K562 (cell line): ENCODE data around the gene EEF2K. TPM values are rescaled to one million over a fixed set of nuclear protein-coding genes. Genes with fewer than 3 reads are reported as not detected.

ENCODE experiments used
- ATAC-seq: fragments of 200-7000 bp; cut with Tn5 transposase; 3 replicates; pipeline ENCODE4 v1.9.1; 2020; ENCODE audit warnings: moderate library complexity
- BruUV-seq: library from RNA; stranded (reverse); fragments of 400-500 nt; replicated peaks from 2 replicates; lab custom pipeline; 2021; lab: Mats Ljungman, UMichigan
- CTCF ChIA-PET: fragments of 300-600 bp; formaldehyde crosslinking; extraction: SDS; loops from one replicate; lab custom pipeline; 2021; ENCODE audit warnings: low intra/inter-chr PET ratio; lab: Yijun Ruan, JAX
- POLR2A ChIA-PET: fragments of 300-600, 350-650 bp; sonication (Branson Sonifier 250); formaldehyde crosslinking; extraction: SDS; loops from one replicate; lab custom pipeline; 2021; ENCODE audit warnings: antibody characterized with exemption, inconsistent platforms; lab: Yijun Ruan, JAX
- DNase-seq, 4 experiments: peaks; one replicate each; pipeline versions ENCODE4 v3.0.0 to v3.0.0-alpha.2; 2011 to 2018; ENCODE audit warnings: low spot score in 3 of 4, mixed read lengths in 3 of 4; ENCODE audit errors: extremely low read depth in 1 of 4
- FAIRE-seq: peaks from 2 replicates; lab custom pipeline; 2011; peaks lifted over from hg19 to GRCh38; lab: Jason Lieb, UNC
- H2AFZ ChIP-seq: 2 replicates; pipeline ENCODE4 v1.6.0; 2011; ENCODE audit warnings: low read depth, low read length, control low read depth, inconsistent platforms
- H3K27ac ChIP-seq: fragments of 200-600 bp; 3 replicates; pipeline ENCODE4 v1.8.0; 2011; ENCODE audit warnings: low read depth, mild to moderate bottlenecking, control low read depth, inconsistent platforms, low read length, moderate library complexity, mixed read lengths; ENCODE audit errors: extremely low read depth
- H3K27me3 ChIP-seq, 2 experiments: fragments of 300-600 bp in 1 of 2; 2 replicates in 1 of 2; 3 replicates in 1 of 2; pipeline versions ENCODE4 v1.6.0 to v1.8.0; 2011; ENCODE audit warnings: inconsistent platforms in 2 of 2, low read length in 2 of 2, mild to moderate bottlenecking in 1 of 2, mixed read lengths in 1 of 2, moderate library complexity in 1 of 2; ENCODE audit not compliant: control insufficient read depth in 2 of 2, insufficient read depth in 2 of 2
- H3K36me3 ChIP-seq: fragments of 300-600 bp; 3 replicates; pipeline ENCODE4 v1.8.0; 2011; ENCODE audit warnings: mild to moderate bottlenecking, low read length, inconsistent platforms; ENCODE audit not compliant: control insufficient read depth, insufficient read depth
- H3K4me1 ChIP-seq, 2 experiments: fragments of 200-600 bp in 1 of 2; replicated peaks in 1 of 2; 2 replicates in 1 of 2; 3 replicates in 1 of 2; pipeline versions ENCODE4 v1.5.1 to v1.8.0; 2011; ENCODE audit warnings: inconsistent platforms in 2 of 2, low read length in 2 of 2, mild to moderate bottlenecking in 1 of 2, mixed read lengths in 1 of 2, moderate library complexity in 1 of 2; ENCODE audit not compliant: control insufficient read depth in 2 of 2, insufficient read depth in 2 of 2
- H3K4me2 ChIP-seq: 2 replicates; pipeline ENCODE4 v1.6.1; 2011; ENCODE audit warnings: low read length, control low read depth, inconsistent platforms, mixed read lengths; ENCODE audit not compliant: insufficient read depth
- H3K4me3 ChIP-seq: fragments of 200-600 bp; sonication (generic), shearing (Covaris generic); 2 replicates; pipeline ENCODE4 v1.5.1; 2016; ENCODE audit warnings: control low read depth, inconsistent platforms
- H3K79me2 ChIP-seq: fragments of 200-600 bp; 3 replicates; pipeline ENCODE4 v1.8.0; 2011; ENCODE audit warnings: low read length, inconsistent platforms; ENCODE audit not compliant: control insufficient read depth, insufficient read depth
- H3K9ac ChIP-seq, 2 experiments: 2 replicates each; pipeline versions ENCODE4 v1.6.0 to v1.6.1; 2011; ENCODE audit warnings: low read depth in 2 of 2, low read length in 2 of 2, control low read depth in 1 of 2, inconsistent platforms in 1 of 2, mild to moderate bottlenecking in 1 of 2, mixed read lengths in 1 of 2; ENCODE audit not compliant: insufficient read depth in 1 of 2
- H3K9me1 ChIP-seq: one replicate; pipeline ENCODE4 v1.6.0; 2011; ENCODE audit warnings: inconsistent platforms, mild to moderate bottlenecking, low read length, moderate library complexity; ENCODE audit not compliant: control insufficient read depth, insufficient read depth
- H3K9me3 ChIP-seq: replicated peaks from 2 replicates; pipeline ENCODE4 v1.5.1; 2011; ENCODE audit warnings: low read depth, low read length, inconsistent platforms; ENCODE audit not compliant: control insufficient read depth, insufficient read depth
- H4K20me1 ChIP-seq: replicated peaks from 2 replicates; pipeline ENCODE4 v1.6.1; 2011; ENCODE audit warnings: low read length, inconsistent platforms, mixed read lengths; ENCODE audit not compliant: control insufficient read depth, insufficient read depth
- FOXA3 ChIP-seq, 2 experiments: fragments of 450-650 bp in 1 of 2; sonication (generic) in 1 of 2; formaldehyde crosslinking; IDR thresholded peaks in 1 of 2; conservative IDR thresholded peaks in 1 of 2; 2 replicates each; pipeline versions ENCODE4 v1.4.0 to v1.8.0; 2020 to 2022; ENCODE audit warnings: mild to moderate bottlenecking in 2 of 2, missing genetic modification reagents in 1 of 2
- HDAC8 ChIP-seq: fragments of 450-650 bp; IDR thresholded peaks from 2 replicates; pipeline ENCODE4 v1.6.1; 2016; ENCODE audit warnings: mild to moderate bottlenecking, missing genetic modification characterization, moderate library complexity, missing compliant biosample characterization
- RBM25 ChIP-seq: fragments of 200-400 bp; formaldehyde crosslinking; IDR thresholded peaks from 2 replicates; pipeline ENCODE4 v1.6.1; 2018; ENCODE audit warnings: low read length, low read depth, moderate library complexity; ENCODE audit not compliant: severe bottlenecking
- SP2 ChIP-seq: IDR thresholded peaks from 2 replicates; pipeline ENCODE4 v1.6.1; 2011; ENCODE audit warnings: mild to moderate bottlenecking, low read depth, low read length, moderate library complexity; ENCODE audit not compliant: poor library complexity, severe bottlenecking; ENCODE audit errors: extremely low read depth
- ZBTB43 ChIP-seq: sonication (generic); formaldehyde crosslinking; IDR thresholded peaks from 2 replicates; pipeline ENCODE4 v1.8.0; 2023; ENCODE audit warnings: mild to moderate bottlenecking, missing genetic modification reagents
- ZNF121 ChIP-seq: sonication (generic); formaldehyde crosslinking; conservative IDR thresholded peaks from 2 replicates; pipeline ENCODE4 v1.8.0; 2022; ENCODE audit warnings: missing genetic modification reagents
- WGBS: fragments of 100-300 bp; shearing (Covaris generic); methylation state at CpG from one replicate; pipeline ENCODE4 v1.1.6; 2016; ENCODE audit warnings: low coverage, mixed read lengths; ENCODE audit not compliant: insufficient coverage; ENCODE audit errors: missing lambda C conversion rate; 5-methylcytosine and 5-hydroxymethylcytosine counted together
- in situ Hi-C: fragments of 300-500 bp; cut with MboI; formaldehyde crosslinking; loops from 4 replicates; pipeline ENCODE4 v1.15.0; 2018; ENCODE audit warnings: inconsistent platforms, mixed read lengths
- intact Hi-C: fragments of 100-400 bp; cut with micrococcal nuclease; formaldehyde crosslinking; loops from 2 replicates; pipeline ENCODE4 v1.14.2; 2022
- polyA plus RNA-seq, 8 experiments: library from polyadenylated mRNA; depleted of rRNA in 4 of 8; stranded (reverse) in 5 of 8; unstranded in 3 of 8; fragments of >200 nt; fragmentation: Nextera tagmentation in 2 of 8; fragmentation: Illumina TruSeq in 1 of 8; extraction: Ambion mirVana in 2 of 8; extraction: Trizol in 1 of 8; gene quantifications; 2 replicates each; pipeline versions ENCODE4 v1.2.1 to v1.2.3, GENCODE V29; 2011 to 2014; ENCODE audit warnings: inconsistent platforms in 1 of 8, missing spikeins in 1 of 8
- total RNA-seq, 7 experiments: library from RNA; depleted of rRNA in 6 of 7; stranded (reverse); fragments of >200 nt in 6 of 7; fragmentation: Illumina TruSeq in 2 of 7; extraction: Trizol in 2 of 7; gene quantifications; 2 replicates each; pipeline versions ENCODE4 v1.2.1 to v1.2.3, GENCODE V29; 2011 to 2021; ENCODE audit warnings: low replicate concordance in 1 of 7

EEF2K gene
- total and polyA plus RNA-seq, 9 of the 15 experiments (the other 6 are each of a cell fraction or from before 2014, with no cell fraction given): 3.0 to 35.2 (median 12.2) TPM

GRCh38 chr16:22222006-22222405, 15.9 kb downstream of the EEF2K start:
- BruUV-seq: no TSS peak
- Histone ChIP-seq H3K9ac (no peak overlapping the region), H3K27me3 (no peaks in the 10 kb centered on the region), H3K9me1 (no peaks in the 10 kb centered on the region), H3K4me3 (no peak overlapping the region), H2AFZ (no peak overlapping the region), H3K9me3 (no peaks in the 10 kb centered on the region), H3K36me3 (peaks cover 42% of the 10 kb centered on the region; the same call in 2 of the 3 replicates), H3K27ac (no peak overlapping the region), H3K79me2 (peaks cover 60% of the 10 kb centered on the region), H3K4me2 (no peak overlapping the region), H3K4me1 (peaks cover 14 to 19% of the 10 kb centered on the region in 2 experiments; a peak in 4 of 5 replicates), H4K20me1 (no peaks in the 10 kb centered on the region)
- in situ Hi-C loops (no loop called here), intact Hi-C loops (no loop called here)
- WGBS: 77% methylated on average over 1 of the region's 2 CpGs
- no peak for DNase-seq
- no peak for FAIRE-seq
- POLR2A ChIA-PET: interaction anchor here (1.0 to 2.9 kb wide), 2 partner anchors 10 to 11 kb away, joined by 3 to 9 read pairs; no protein-coding TSS in a partner anchor
- CTCF ChIA-PET: no interaction called here
- no peak for ATAC-seq
- TF ChIP-seq HDAC8 (tag): no peak
- peak; percentile 89 for TF ChIP-seq ZNF121
- no peak for TF ChIP-seq SP2
- TF ChIP-seq ZBTB43 (CRISPR knock-in tag): no peak
- TF ChIP-seq FOXA3 (CRISPR knock-in tag; conservative IDR thresholded peaks at IDR 0.05 in 1 of 2, IDR thresholded peaks at IDR 0.05 in 1 of 2): no peak
- TF ChIP-seq RBM25: peak; percentile 67
